Right atrium auricular region (tissue), 2 donors: ENCODE measurements around the gene PLEKHM1. TPM values are rescaled to one million over a fixed set of nuclear protein-coding genes. Genes with fewer than 3 reads are reported as not detected.

ENCODE experiments used
- DNase-seq: peaks from one replicate; pipeline ENCODE4 v3.0.0-alpha.2; 2019; ENCODE audit warnings: low spot score
- H3K27ac ChIP-seq, 2 donors: fragments of 200-600 bp; sonication (generic); 1 replicate in 1 of 2; 2 replicates in 1 of 2; pipeline ENCODE4 v1.5.1; 2016 to 2019
- H3K27me3 ChIP-seq, 2 donors: fragments of 200-600 bp; sonication (generic); one replicate each; pipeline versions ENCODE4 v1.5.1 to v1.6.0; 2017 to 2019
- H3K36me3 ChIP-seq: fragments of 200-600 bp; sonication (generic); one replicate; pipeline ENCODE4 v1.5.1; 2016
- H3K4me1 ChIP-seq, 2 donors: fragments of 200-600 bp; sonication (generic); one replicate each; pipeline versions ENCODE4 v1.5.1 to v1.6.0; 2017 to 2019
- H3K4me3 ChIP-seq, 2 donors: fragments of 200-600 bp; sonication (generic); 1 replicate in 1 of 2; 2 replicates in 1 of 2; pipeline ENCODE4 v1.5.1; 2017 to 2019; ENCODE audit warnings: mild to moderate bottlenecking in 1 of 2, moderate library complexity in 1 of 2
- H3K9me3 ChIP-seq, 2 donors: fragments of 200-600 bp; sonication (generic); one replicate each; pipeline ENCODE4 v1.5.1; 2019
- CTCF ChIP-seq, 2 donors: fragments of 200-600 bp; sonication (generic); IDR thresholded peaks; one replicate each; pipeline ENCODE4 v1.5.1; 2019; ENCODE audit warnings: antibody characterized with exemption in 2 of 2
- total RNA-seq, 2 donors: library from RNA; depleted of rRNA; stranded (reverse); fragments of >200 nt; gene quantifications; one replicate each; pipeline ENCODE4 v1.1.0, GENCODE V29; 2016

The PLEKHM1 gene
- total RNA-seq, 2 donors from 2014 or later, result 26.9 to 46.1 TPM

- peak overlapping the region; percentile 66 to 75 for H3K27ac ChIP-seq
- no peak overlapping the region for H3K4me3 ChIP-seq
- H3K36me3 ChIP-seq, result no peaks in the 10 kb centered on the region
- H3K27me3 ChIP-seq, result no peaks in the 10 kb centered on the region
- DNase-seq, result no peak
- no peaks in the 10 kb centered on the region for H3K9me3 ChIP-seq
- no peak for TF ChIP-seq CTCF (IDR thresholded peaks at IDR 0.05)
- peaks cover 0 to 80% of the 10 kb centered on the region in 2 donors for H3K4me1 ChIP-seq
These were observed 79.0 kb downstream of the PLEKHM1 start for GRCh38 chr17:45411348-45412105.

GRCh38 chr17:45410144-45411091 is 80.1 kb downstream of the PLEKHM1 start:
- Histone ChIP-seq H3K27ac (peak overlapping the region; percentile 66 to 75), H3K4me1 (peaks cover 0 to 90% of the 10 kb centered on the region in 2 donors)

GRCh38 chr17:45409659-45410076 is 80.9 kb downstream of the PLEKHM1 start:
- Histone ChIP-seq H3K4me1 (peaks cover 0 to 92% of the 10 kb centered on the region in 2 donors), H3K27ac (peak overlapping the region; percentile 66 to 75)

More at GRCh38 chr17:45410144-45411091, 80.1 kb downstream of the PLEKHM1 start:
- Histone ChIP-seq H3K27me3 (no peaks in the 10 kb centered on the region), H3K4me3 (peak overlapping the region in 1 of 2 donors; percentile 29), H3K9me3 (no peaks in the 10 kb centered on the region), H3K36me3 (no peaks in the 10 kb centered on the region)
- no peak for TF ChIP-seq CTCF (IDR thresholded peaks at IDR 0.05)
- DNase-seq, result no peak

GRCh38 chr17:45408611-45409421 is 81.7 kb downstream of the PLEKHM1 start:
- H3K4me3 ChIP-seq, result peak overlapping the region in 1 of 2 donors; percentile 29
- H3K4me1 ChIP-seq, result peaks cover 0 to 86% of the 10 kb centered on the region in 2 donors
- no peak for DNase-seq
- H3K9me3 ChIP-seq, result no peaks in the 10 kb centered on the region
- peak overlapping the region; percentile 66 to 75 for H3K27ac ChIP-seq
- peaks cover 11% of the 10 kb centered on the region for H3K36me3 ChIP-seq
- no peak for TF ChIP-seq CTCF (IDR thresholded peaks at IDR 0.05)
- H3K27me3 ChIP-seq, result no peaks in the 10 kb centered on the region

More at GRCh38 chr17:45409659-45410076, 80.9 kb downstream of the PLEKHM1 start:
- no peak for DNase-seq
- H3K27me3 ChIP-seq, result no peaks in the 10 kb centered on the region
- no peak for TF ChIP-seq CTCF (IDR thresholded peaks at IDR 0.05)
- H3K9me3 ChIP-seq, result no peaks in the 10 kb centered on the region
- H3K36me3 ChIP-seq, result peaks cover 2% of the 10 kb centered on the region
- H3K4me3 ChIP-seq, result peak overlapping the region in 1 of 2 donors; percentile 29

- DNase-seq, result no peak
- Histone ChIP-seq H3K27ac (no peak overlapping the region), H3K4me1 (peaks cover 0 to 60% of the 10 kb centered on the region in 2 donors), H3K9me3 (no peaks in the 10 kb centered on the region), H3K4me3 (no peak overlapping the region), H3K36me3 (peaks cover 36% of the 10 kb centered on the region), H3K27me3 (no peaks in the 10 kb centered on the region)
- TF ChIP-seq CTCF (IDR thresholded peaks at IDR 0.05), result no peak
These were observed 84.4 kb downstream of the PLEKHM1 start for GRCh38 chr17:45406107-45406506.
